Right lobe of liver (tissue), 4 donors: ENCODE results near the gene AASDH.

ENCODE experiments used
- POLR2A ChIP-seq: fragments of 450-650 bp; IDR thresholded peaks from one replicate; pipeline ENCODE4 v1.6.1; 2017; ENCODE audit warnings: antibody characterized with exemption, mild to moderate bottlenecking
- TF ChIP-seq, protein P1 (sequence below), 4 donors: fragments of 200-600 bp in 3 of 4; fragments of 450-650 bp in 1 of 4; IDR thresholded peaks; one replicate each; pipeline versions ENCODE4 v1.5.1 to v1.8.0; 2016 to 2022; ENCODE audit warnings: antibody characterized with exemption in 4 of 4, mild to moderate bottlenecking in 2 of 4
- donor health status: DM: no; HTN: no; CAD: no.
- donor health status: DM: no; HTN: no; CAD: no.
- donor health status: DM: no; HTN: yes; CAD: no.

DNA sequence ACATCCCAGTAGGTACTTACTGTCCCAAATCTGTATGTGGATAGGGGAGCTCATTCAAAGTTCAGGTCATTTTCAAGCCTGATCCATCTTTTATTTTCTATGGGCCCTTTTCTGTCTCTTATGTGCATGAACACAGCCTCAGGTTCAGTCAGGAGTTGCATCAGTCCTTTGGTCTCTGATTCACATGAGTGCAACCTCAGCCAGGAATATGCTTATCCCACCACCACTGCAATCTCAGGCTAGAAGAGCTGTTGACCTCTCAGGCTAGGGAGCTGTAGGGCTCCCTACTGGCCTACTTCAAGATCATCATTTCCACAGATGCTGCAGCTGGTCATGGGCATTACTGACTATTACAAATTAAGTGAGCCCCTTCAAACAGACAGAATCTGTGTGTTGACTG is 27.2 kb downstream of the AASDH start:
- TF ChIP-seq POLR2A = no peak
- TF ChIP-seq, protein P1, sequence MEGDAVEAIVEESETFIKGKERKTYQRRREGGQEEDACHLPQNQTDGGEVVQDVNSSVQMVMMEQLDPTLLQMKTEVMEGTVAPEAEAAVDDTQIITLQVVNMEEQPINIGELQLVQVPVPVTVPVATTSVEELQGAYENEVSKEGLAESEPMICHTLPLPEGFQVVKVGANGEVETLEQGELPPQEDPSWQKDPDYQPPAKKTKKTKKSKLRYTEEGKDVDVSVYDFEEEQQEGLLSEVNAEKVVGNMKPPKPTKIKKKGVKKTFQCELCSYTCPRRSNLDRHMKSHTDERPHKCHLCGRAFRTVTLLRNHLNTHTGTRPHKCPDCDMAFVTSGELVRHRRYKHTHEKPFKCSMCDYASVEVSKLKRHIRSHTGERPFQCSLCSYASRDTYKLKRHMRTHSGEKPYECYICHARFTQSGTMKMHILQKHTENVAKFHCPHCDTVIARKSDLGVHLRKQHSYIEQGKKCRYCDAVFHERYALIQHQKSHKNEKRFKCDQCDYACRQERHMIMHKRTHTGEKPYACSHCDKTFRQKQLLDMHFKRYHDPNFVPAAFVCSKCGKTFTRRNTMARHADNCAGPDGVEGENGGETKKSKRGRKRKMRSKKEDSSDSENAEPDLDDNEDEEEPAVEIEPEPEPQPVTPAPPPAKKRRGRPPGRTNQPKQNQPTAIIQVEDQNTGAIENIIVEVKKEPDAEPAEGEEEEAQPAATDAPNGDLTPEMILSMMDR (IDR thresholded peaks at IDR 0.05) = no peak
